Endodermal cell (in vitro differentiated cells): ENCODE data around the gene FIS1. TPM values are rescaled to one million over a fixed set of nuclear protein-coding genes. Genes with fewer than 3 reads are reported as not detected.
A peak's percentile ranks its signal among the peaks of the same experiment; 100 is the strongest.

Source experiments
- DNase-seq: peaks from one replicate; pipeline ENCODE4 v3.0.0-alpha.2; 2017
- H3K27ac ChIP-seq: 2 replicates; pipeline ENCODE4 v1.5.1; 2013; ENCODE audit warnings: mild to moderate bottlenecking, low read depth, low read length, moderate library complexity
- H3K27me3 ChIP-seq: 2 replicates; pipeline ENCODE4 v1.6.1; 2013; ENCODE audit warnings: mild to moderate bottlenecking, low read length, moderate library complexity; ENCODE audit not compliant: insufficient read depth, control insufficient read depth, poor library complexity, severe bottlenecking
- H3K36me3 ChIP-seq: 2 replicates; pipeline ENCODE4 v1.7.0; 2013; ENCODE audit warnings: mild to moderate bottlenecking, low read length, moderate library complexity; ENCODE audit not compliant: control insufficient read depth, insufficient read depth
- H3K4me1 ChIP-seq: one replicate; pipeline ENCODE4 v1.7.0; 2013; ENCODE audit warnings: low read length; ENCODE audit not compliant: control insufficient read depth, insufficient read depth
- H3K4me3 ChIP-seq: 2 replicates; pipeline ENCODE4 v1.5.1; 2013; ENCODE audit warnings: mild to moderate bottlenecking, low read length, moderate library complexity
- H3K9ac ChIP-seq: 2 replicates; pipeline ENCODE4 v1.6.1; 2013; ENCODE audit warnings: mild to moderate bottlenecking, low read length, moderate library complexity; ENCODE audit not compliant: poor library complexity, severe bottlenecking; ENCODE audit errors: extremely low read depth
- H3K9me3 ChIP-seq: 2 replicates; pipeline ENCODE4 v1.6.1; 2013; ENCODE audit warnings: mild to moderate bottlenecking, low read length, moderate library complexity; ENCODE audit not compliant: control insufficient read depth
- H3K27ac Mint-ChIP-seq: 2 replicates; pipeline ENCODE4 v1.8.0; 2020; ENCODE audit warnings: mixed read lengths
- H3K27me3 Mint-ChIP-seq: 2 replicates; pipeline ENCODE4 v1.8.0; 2021; ENCODE audit warnings: mild to moderate bottlenecking, mixed read lengths; ENCODE audit not compliant: insufficient read depth
- H3K36me3 Mint-ChIP-seq: 2 replicates; pipeline ENCODE4 v1.8.0; 2020; ENCODE audit warnings: low read depth, mixed read lengths
- H3K4me1 Mint-ChIP-seq: 2 replicates; pipeline ENCODE4 v1.8.0; 2020; ENCODE audit warnings: mixed read lengths
- H3K4me3 Mint-ChIP-seq: 2 replicates; pipeline ENCODE4 v1.8.0; 2020; ENCODE audit warnings: mild to moderate bottlenecking, moderate library complexity, mixed read lengths
- H3K9me3 Mint-ChIP-seq: 2 replicates; pipeline ENCODE4 v1.8.0; 2020; ENCODE audit warnings: mild to moderate bottlenecking, mixed read lengths
- WGBS, 2 experiments: methylation state at CpG; one replicate each; pipeline versions ENCODE4 v1.1.5 to v1.1.7; 2013; ENCODE audit warnings: missing lambda C conversion rate in 2 of 2, mixed read lengths in 1 of 2; ENCODE audit not compliant: insufficient coverage in 1 of 2, insufficient read length in 1 of 2; 5-methylcytosine and 5-hydroxymethylcytosine counted together
- total RNA-seq, 2 donors: library from RNA; stranded (reverse); fragmentation: NEBNext Ultra II Directional in 1 of 2; extraction: Animal tissue kit (Norgen Biotek cat#: 25700) in 1 of 2; gene quantifications; 2 replicates in 1 of 2; 3 replicates in 1 of 2; pipeline ENCODE4 v1.2.1, GENCODE V29; 2021
- TF ChIP-seq, protein P1 (sequence below): fragments of 200-600 bp; sonication (generic); conservative IDR thresholded peaks from 2 replicates; pipeline ENCODE4 v1.5.0; 2021; ENCODE audit warnings: antibody characterized with exemption, mild to moderate bottlenecking

Gene FIS1
- total RNA-seq, 2 donors from 2014 or later = 99.9 to 102 TPM

DNA sequence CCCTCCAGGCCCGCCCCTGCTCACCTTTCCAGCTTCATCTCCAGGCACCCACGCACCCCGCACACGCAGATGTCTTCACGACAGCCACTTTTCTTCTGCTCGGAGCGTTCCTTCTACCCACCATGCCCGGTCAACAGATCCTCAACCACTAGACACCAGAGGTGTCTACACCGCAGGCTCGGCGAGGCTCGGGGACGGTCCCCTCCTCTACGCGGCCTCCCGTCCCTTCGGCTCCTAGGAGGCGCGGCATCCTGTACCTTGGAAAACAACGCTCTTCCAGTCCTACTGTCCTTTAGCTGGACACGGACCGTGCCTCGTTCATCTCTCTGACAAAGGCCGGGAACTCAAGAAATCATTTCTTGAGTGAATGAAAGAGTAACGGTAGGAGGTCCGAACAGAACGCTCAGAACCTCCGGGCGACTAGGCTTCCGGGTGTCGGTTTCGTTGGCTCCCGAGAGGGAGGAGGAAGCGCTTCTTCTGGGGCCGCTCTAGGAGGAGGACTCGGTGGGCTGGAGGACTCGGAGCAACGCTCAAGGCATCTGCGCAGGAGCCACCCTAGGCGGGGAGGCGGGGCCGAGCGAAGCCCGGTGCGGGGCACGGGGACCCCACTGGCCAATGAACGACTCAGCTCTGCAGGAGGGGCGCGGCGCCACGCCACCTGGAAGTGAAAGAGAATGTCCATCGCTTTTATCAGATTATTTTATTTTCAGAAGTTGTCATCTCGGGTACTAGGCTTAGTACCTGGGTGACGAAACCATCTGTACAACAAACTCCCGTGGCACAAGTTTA lies 7.2 kb upstream of the FIS1 start:
- H3K27me3 Mint-ChIP-seq = peaks cover 1% of the 10 kb centered on the region
- H3K4me1 Mint-ChIP-seq = peaks cover 5% of the 10 kb centered on the region
- 0 to 1% methylated on average over 29 to 55 of the region's 55 CpGs for WGBS, 2 experiments

DNA sequence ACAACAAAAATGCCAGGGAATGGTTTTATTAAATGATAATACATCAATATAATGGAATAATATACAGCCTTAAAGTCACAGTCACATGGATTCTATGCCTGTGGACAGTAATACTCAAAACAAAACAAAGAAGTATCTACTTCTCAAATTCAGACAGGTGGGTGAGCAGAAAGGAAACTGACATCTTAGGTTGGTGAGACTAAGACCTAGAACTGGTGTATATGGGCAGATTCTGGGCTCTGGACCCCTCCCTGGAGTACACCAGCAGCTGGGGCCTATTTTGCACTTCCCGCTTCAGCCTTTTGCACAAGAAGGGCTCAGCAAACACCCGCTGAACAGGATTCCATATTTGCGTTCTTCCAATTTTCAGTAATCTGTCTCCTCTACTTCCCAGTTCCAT lies 5.4 kb upstream of the FIS1 start:
- H3K4me3 Mint-ChIP-seq = peak overlapping the region; percentile 92
- H3K9ac ChIP-seq = no peak overlapping the region
- 95 to 100% methylated on average over 3 of the region's 3 CpGs for WGBS, 2 experiments
- H3K27ac Mint-ChIP-seq = no peak overlapping the region
- peaks cover 11% of the 10 kb centered on the region for H3K36me3 ChIP-seq
- H3K4me3 ChIP-seq = no peak overlapping the region
- no peaks in the 10 kb centered on the region for H3K4me1 ChIP-seq
- H3K9me3 ChIP-seq = no peaks in the 10 kb centered on the region
- H3K9me3 Mint-ChIP-seq = no peaks in the 10 kb centered on the region
- DNase-seq = no peak
- H3K27ac ChIP-seq = no peak overlapping the region
- H3K4me1 Mint-ChIP-seq = peaks cover 5% of the 10 kb centered on the region
- TF ChIP-seq, protein P1, sequence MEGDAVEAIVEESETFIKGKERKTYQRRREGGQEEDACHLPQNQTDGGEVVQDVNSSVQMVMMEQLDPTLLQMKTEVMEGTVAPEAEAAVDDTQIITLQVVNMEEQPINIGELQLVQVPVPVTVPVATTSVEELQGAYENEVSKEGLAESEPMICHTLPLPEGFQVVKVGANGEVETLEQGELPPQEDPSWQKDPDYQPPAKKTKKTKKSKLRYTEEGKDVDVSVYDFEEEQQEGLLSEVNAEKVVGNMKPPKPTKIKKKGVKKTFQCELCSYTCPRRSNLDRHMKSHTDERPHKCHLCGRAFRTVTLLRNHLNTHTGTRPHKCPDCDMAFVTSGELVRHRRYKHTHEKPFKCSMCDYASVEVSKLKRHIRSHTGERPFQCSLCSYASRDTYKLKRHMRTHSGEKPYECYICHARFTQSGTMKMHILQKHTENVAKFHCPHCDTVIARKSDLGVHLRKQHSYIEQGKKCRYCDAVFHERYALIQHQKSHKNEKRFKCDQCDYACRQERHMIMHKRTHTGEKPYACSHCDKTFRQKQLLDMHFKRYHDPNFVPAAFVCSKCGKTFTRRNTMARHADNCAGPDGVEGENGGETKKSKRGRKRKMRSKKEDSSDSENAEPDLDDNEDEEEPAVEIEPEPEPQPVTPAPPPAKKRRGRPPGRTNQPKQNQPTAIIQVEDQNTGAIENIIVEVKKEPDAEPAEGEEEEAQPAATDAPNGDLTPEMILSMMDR = no peak
- H3K27me3 Mint-ChIP-seq = peaks cover 1% of the 10 kb centered on the region
- peaks cover 24% of the 10 kb centered on the region for H3K36me3 Mint-ChIP-seq
- no peaks in the 10 kb centered on the region for H3K27me3 ChIP-seq

More for the DNA sequence above, 7.2 kb upstream of the FIS1 start:
- TF ChIP-seq, protein P1 = no peak
- H3K27me3 ChIP-seq = no peaks in the 10 kb centered on the region
- peak overlapping the region; percentile 99 for H3K4me3 ChIP-seq
- H3K36me3 ChIP-seq = peaks cover 5% of the 10 kb centered on the region
- H3K9me3 Mint-ChIP-seq = no peaks in the 10 kb centered on the region
- H3K27ac ChIP-seq = no peak overlapping the region
- peak overlapping the region; percentile 97 for H3K27ac Mint-ChIP-seq
- peak; percentile 100 for DNase-seq
- no peaks in the 10 kb centered on the region for H3K4me1 ChIP-seq
- no peaks in the 10 kb centered on the region for H3K9me3 ChIP-seq
- peak overlapping the region; percentile 92 for H3K4me3 Mint-ChIP-seq
- peaks cover 16% of the 10 kb centered on the region for H3K36me3 Mint-ChIP-seq
- peak overlapping the region; percentile 83 for H3K9ac ChIP-seq

DNA sequence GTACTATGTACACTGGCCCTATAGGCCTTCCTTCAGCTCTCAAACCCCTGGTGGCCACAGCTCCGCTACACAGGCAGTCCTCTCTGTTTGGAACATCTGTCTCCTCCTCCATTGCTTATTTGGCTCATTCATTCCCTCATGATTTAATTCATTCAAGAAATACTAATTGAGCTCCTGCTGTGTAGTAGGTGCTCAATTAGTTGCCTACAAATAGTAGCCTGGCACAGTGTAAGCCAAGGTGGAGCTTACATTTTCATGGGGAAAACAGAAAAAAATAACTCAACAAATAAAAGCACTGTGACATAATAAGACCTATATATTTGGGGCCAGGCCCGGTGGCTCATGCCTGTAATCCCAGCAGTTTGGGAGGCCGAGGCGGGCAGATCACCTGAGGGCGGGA lies 3.4 kb upstream of the FIS1 start:
- Histone ChIP-seq H3K27ac (no peak overlapping the region), H3K9me3 (no peaks in the 10 kb centered on the region), H3K4me3 (no peak overlapping the region), H3K36me3 (peaks cover 15% of the 10 kb centered on the region), H3K4me1 (peaks cover 5% of the 10 kb centered on the region), H3K9ac (no peak overlapping the region), H3K27me3 (no peaks in the 10 kb centered on the region)
- peaks cover 26% of the 10 kb centered on the region for H3K36me3 Mint-ChIP-seq
- DNase-seq = no peak
- no peak overlapping the region for H3K27ac Mint-ChIP-seq
- no peak overlapping the region for H3K4me3 Mint-ChIP-seq
- peaks cover 1% of the 10 kb centered on the region for H3K27me3 Mint-ChIP-seq
- WGBS, 2 experiments = 96 to 97% methylated on average over 3 to 5 of the region's 5 CpGs
- TF ChIP-seq, protein P1 = peak; percentile 43
- H3K9me3 Mint-ChIP-seq = no peaks in the 10 kb centered on the region
- peaks cover 14% of the 10 kb centered on the region for H3K4me1 Mint-ChIP-seq
